H9 (cell line): Measurements from ENCODE around the gene MTSS2. TPM values are rescaled to one million over a fixed set of nuclear protein-coding genes. Genes with fewer than 3 reads are reported as not detected.

Source experiments
- DNase-seq: peaks from one replicate; pipeline ENCODE4 v3.0.0-alpha.2; 2017
- H2AFZ ChIP-seq: one replicate; pipeline ENCODE4 v1.6.1; 2013; ENCODE audit warnings: mild to moderate bottlenecking, low read length, control low read depth, moderate library complexity
- H2AK5ac ChIP-seq: 2 replicates; pipeline ENCODE4 v1.6.1; 2013; ENCODE audit warnings: low read length, control low read depth, mixed read lengths; ENCODE audit not compliant: insufficient read length
- H2BK120ac ChIP-seq: one replicate; pipeline ENCODE4 v1.6.1; 2013; ENCODE audit warnings: low read depth, mild to moderate bottlenecking, low read length, control low read depth, inconsistent platforms; ENCODE audit not compliant: poor library complexity, severe bottlenecking
- H2BK12ac ChIP-seq: 2 replicates; pipeline ENCODE4 v1.6.1; 2013; ENCODE audit warnings: low read length, control low read depth, mixed read lengths, low read depth; ENCODE audit not compliant: insufficient read length
- H2BK15ac ChIP-seq: 2 replicates; pipeline ENCODE4 v1.6.1; 2013; ENCODE audit warnings: low read depth, low read length, control low read depth
- H2BK20ac ChIP-seq: one replicate; pipeline ENCODE4 v1.6.1; 2013; ENCODE audit warnings: low read depth, mild to moderate bottlenecking, low read length, control low read depth, inconsistent platforms; ENCODE audit not compliant: poor library complexity, severe bottlenecking
- H2BK5ac ChIP-seq: 2 replicates; pipeline ENCODE4 v1.6.1; 2013; ENCODE audit warnings: low read length, control low read depth, mixed read lengths; ENCODE audit not compliant: insufficient read length
- H3K14ac ChIP-seq: 2 replicates; pipeline ENCODE4 v1.6.1; 2013; ENCODE audit warnings: low read length, control low read depth; ENCODE audit not compliant: insufficient read depth
- H3K18ac ChIP-seq: 2 replicates; pipeline ENCODE4 v1.6.1; 2013; ENCODE audit warnings: low read depth, mild to moderate bottlenecking, mixed read lengths, low read length, control low read depth; ENCODE audit not compliant: insufficient read length
- H3K23ac ChIP-seq: 2 replicates; pipeline ENCODE4 v1.6.1; 2013; ENCODE audit warnings: low read length, control low read depth, mixed read lengths, low read depth; ENCODE audit not compliant: insufficient read length
- H3K23me2 ChIP-seq: 2 replicates; pipeline ENCODE4 v1.6.1; 2013; ENCODE audit warnings: low read depth, mild to moderate bottlenecking, mixed read lengths, low read length, control low read depth; ENCODE audit not compliant: insufficient read length, poor library complexity, severe bottlenecking
- H3K27ac ChIP-seq: 2 replicates; pipeline ENCODE4 v1.5.1; 2013; ENCODE audit warnings: low read length, control low read depth, mixed read lengths, low read depth; ENCODE audit not compliant: insufficient read length
- H3K27me3 ChIP-seq: 2 replicates; pipeline ENCODE4 v1.6.1; 2013; ENCODE audit warnings: low read length, control low read depth, inconsistent platforms; ENCODE audit not compliant: insufficient read depth
- H3K4ac ChIP-seq: 2 replicates; pipeline ENCODE4 v1.6.1; 2013; ENCODE audit warnings: low read depth, mild to moderate bottlenecking, control low read depth, inconsistent platforms, low read length, moderate library complexity
- H3K4me1 ChIP-seq: 2 replicates; pipeline ENCODE4 v1.6.1; 2013; ENCODE audit warnings: low read length, control low read depth, inconsistent platforms; ENCODE audit not compliant: insufficient read depth
- H3K4me2 ChIP-seq: 2 replicates; pipeline ENCODE4 v1.6.1; 2013; ENCODE audit warnings: low read length, control low read depth, mixed read lengths; ENCODE audit not compliant: insufficient read length, insufficient read depth
- H3K56ac ChIP-seq: 2 replicates; pipeline ENCODE4 v1.6.1; 2013; ENCODE audit warnings: low read depth, mild to moderate bottlenecking, mixed read lengths, low read length, control low read depth; ENCODE audit not compliant: insufficient read length
- H3K79me1 ChIP-seq: 2 replicates; pipeline ENCODE4 v1.6.1; 2013; ENCODE audit warnings: low read depth, mild to moderate bottlenecking, moderate library complexity, low read length, control low read depth, inconsistent platforms; ENCODE audit not compliant: insufficient read depth, poor library complexity, severe bottlenecking
- H3K79me2 ChIP-seq: 2 replicates; pipeline ENCODE4 v1.6.1; 2013; ENCODE audit warnings: low read length, control low read depth, inconsistent platforms; ENCODE audit not compliant: insufficient read depth
- H3K9ac ChIP-seq: 2 replicates; pipeline ENCODE4 v1.6.1; 2013; ENCODE audit warnings: low read length, control low read depth, mixed read lengths; ENCODE audit not compliant: insufficient read length; ENCODE audit errors: extremely low read depth
- H3K9me3 ChIP-seq: one replicate; pipeline ENCODE4 v1.6.1; 2013; ENCODE audit warnings: low read depth, low read length, inconsistent platforms; ENCODE audit not compliant: control insufficient read depth
- H3T11ph ChIP-seq: one replicate; pipeline ENCODE4 v1.6.1; 2013; ENCODE audit warnings: mild to moderate bottlenecking, low read length, control low read depth, inconsistent platforms
- H4K20me1 ChIP-seq: one replicate; pipeline ENCODE4 v1.6.1; 2013; ENCODE audit not compliant: control insufficient read depth, insufficient read length, insufficient read depth
- H4K5ac ChIP-seq: 2 replicates; pipeline ENCODE4 v1.6.1; 2013; ENCODE audit warnings: low read depth, mild to moderate bottlenecking, mixed read lengths, low read length, control low read depth; ENCODE audit not compliant: insufficient read length
- H4K8ac ChIP-seq: replicated peaks from 2 replicates; pipeline ENCODE4 v1.6.1; 2013; ENCODE audit warnings: low read length, control low read depth, mixed read lengths, low read depth; ENCODE audit not compliant: insufficient read length
- H4K91ac ChIP-seq: 2 replicates; pipeline ENCODE4 v1.6.1; 2013; ENCODE audit warnings: low read depth, mild to moderate bottlenecking, moderate library complexity, mixed read lengths, low read length, control low read depth; ENCODE audit not compliant: insufficient read length
- H3K27ac Mint-ChIP-seq, 3 experiments: 2 replicates in 2 of 3; 3 replicates in 1 of 3; pipeline ENCODE4 v1.8.0; 2020 to 2021; ENCODE audit warnings: mixed read lengths in 3 of 3, mild to moderate bottlenecking in 1 of 3, moderate library complexity in 1 of 3
- H3K27me3 Mint-ChIP-seq: 2 replicates; pipeline ENCODE4 v1.8.0; 2021; ENCODE audit warnings: low read depth, mild to moderate bottlenecking, moderate library complexity, mixed read lengths
- H3K36me3 Mint-ChIP-seq, 3 experiments: 2 replicates in 2 of 3; 3 replicates in 1 of 3; pipeline ENCODE4 v1.8.0; 2020 to 2021; ENCODE audit warnings: low read depth in 3 of 3, mixed read lengths in 3 of 3; ENCODE audit not compliant: insufficient read depth in 1 of 3
- H3K4me1 Mint-ChIP-seq, 2 experiments: 2 replicates each; pipeline ENCODE4 v1.8.0; 2020; ENCODE audit warnings: mixed read lengths in 2 of 2
- H3K4me3 Mint-ChIP-seq, 2 experiments: 2 replicates in 1 of 2; 3 replicates in 1 of 2; pipeline ENCODE4 v1.8.0; 2020 to 2021; ENCODE audit warnings: mild to moderate bottlenecking in 2 of 2, mixed read lengths in 2 of 2, moderate library complexity in 1 of 2
- H3K9me3 Mint-ChIP-seq, 2 experiments: 2 replicates in 1 of 2; 3 replicates in 1 of 2; pipeline ENCODE4 v1.8.0; 2020; ENCODE audit warnings: mild to moderate bottlenecking in 2 of 2, mixed read lengths in 2 of 2, moderate library complexity in 1 of 2
- WGBS: extraction: QIAGEN DNeasy Blood & Tissue Kit; methylation state at CpG from one replicate; pipeline ENCODE4 v1.1.7; 2013; ENCODE audit warnings: missing lambda C conversion rate, low lambda C conversion rate, mixed read lengths; ENCODE audit not compliant: insufficient read length; ENCODE audit errors: extremely low coverage; 5-methylcytosine and 5-hydroxymethylcytosine counted together
- total RNA-seq: library from RNA; stranded (reverse); gene quantifications from 2 replicates; pipeline ENCODE4 v1.2.1, GENCODE V29; 2021
- TF ChIP-seq, protein P1 (sequence below): fragments of 200-600 bp; sonication (generic); conservative IDR thresholded peaks from 3 replicates; pipeline ENCODE4 v1.8.0; 2021; ENCODE audit warnings: antibody characterized with exemption, mild to moderate bottlenecking

Gene MTSS2
- total RNA-seq, 1 experiment from 2014 or later = 41.0 TPM

DNA sequence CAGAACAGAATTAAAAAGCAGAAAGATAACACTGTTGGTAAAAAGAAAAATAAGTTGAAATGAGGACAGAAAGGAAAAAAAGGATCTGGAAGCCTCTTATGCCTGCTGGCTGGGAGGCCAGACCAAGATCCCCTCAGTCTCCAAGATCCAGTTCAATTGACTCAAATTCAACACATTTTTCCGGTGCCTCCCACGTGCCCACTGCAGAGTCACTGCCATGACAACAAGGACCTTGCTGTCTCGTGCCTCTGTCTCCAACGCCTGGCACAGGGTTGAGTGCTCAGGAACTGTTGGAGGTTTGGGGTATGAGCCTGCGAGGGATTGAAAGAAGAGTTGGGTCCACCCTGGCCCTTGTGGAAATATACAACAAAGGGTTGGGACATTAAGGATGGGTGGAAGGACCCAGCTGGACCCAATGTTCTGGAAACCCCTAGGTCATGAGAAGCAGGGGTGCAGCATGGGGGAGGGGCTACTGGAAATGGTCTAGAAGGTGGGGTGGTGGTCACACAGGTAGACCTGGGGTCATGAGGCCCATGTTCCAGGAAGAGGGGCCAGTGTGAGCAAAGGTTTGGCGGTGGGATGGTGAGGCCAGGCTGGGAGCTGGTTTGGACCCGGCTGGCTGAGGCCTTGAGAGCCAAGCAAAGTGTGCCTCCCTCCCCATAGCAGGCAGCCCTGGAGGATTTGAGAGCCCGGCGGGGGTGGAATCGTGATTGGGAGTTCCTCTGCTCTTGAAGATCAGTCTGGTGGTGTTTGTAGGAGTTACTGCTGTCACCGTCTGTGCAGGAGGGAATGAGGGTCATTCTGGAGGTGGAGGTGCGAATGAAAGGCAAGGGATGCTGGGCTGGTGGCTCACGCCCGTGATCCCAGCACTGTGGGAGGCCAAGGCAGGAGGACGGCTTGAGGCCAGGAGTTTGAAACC lies 38.2 kb downstream of the MTSS2 start:
- H2BK120ac ChIP-seq = no peak overlapping the region
- no peak overlapping the region for H3T11ph ChIP-seq
- TF ChIP-seq, protein P1, sequence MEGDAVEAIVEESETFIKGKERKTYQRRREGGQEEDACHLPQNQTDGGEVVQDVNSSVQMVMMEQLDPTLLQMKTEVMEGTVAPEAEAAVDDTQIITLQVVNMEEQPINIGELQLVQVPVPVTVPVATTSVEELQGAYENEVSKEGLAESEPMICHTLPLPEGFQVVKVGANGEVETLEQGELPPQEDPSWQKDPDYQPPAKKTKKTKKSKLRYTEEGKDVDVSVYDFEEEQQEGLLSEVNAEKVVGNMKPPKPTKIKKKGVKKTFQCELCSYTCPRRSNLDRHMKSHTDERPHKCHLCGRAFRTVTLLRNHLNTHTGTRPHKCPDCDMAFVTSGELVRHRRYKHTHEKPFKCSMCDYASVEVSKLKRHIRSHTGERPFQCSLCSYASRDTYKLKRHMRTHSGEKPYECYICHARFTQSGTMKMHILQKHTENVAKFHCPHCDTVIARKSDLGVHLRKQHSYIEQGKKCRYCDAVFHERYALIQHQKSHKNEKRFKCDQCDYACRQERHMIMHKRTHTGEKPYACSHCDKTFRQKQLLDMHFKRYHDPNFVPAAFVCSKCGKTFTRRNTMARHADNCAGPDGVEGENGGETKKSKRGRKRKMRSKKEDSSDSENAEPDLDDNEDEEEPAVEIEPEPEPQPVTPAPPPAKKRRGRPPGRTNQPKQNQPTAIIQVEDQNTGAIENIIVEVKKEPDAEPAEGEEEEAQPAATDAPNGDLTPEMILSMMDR = no peak
- peaks cover 4 to 6% of the 10 kb centered on the region in 2 experiments; a peak in 2 of 5 replicates for H3K9me3 Mint-ChIP-seq
- H3K4me3 Mint-ChIP-seq = no peak overlapping the region
- no peak overlapping the region for H2BK20ac ChIP-seq
- H3K27me3 ChIP-seq = no peaks in the 10 kb centered on the region
- no peak overlapping the region for H2BK12ac ChIP-seq
- WGBS = no CpG with 5 or more reads among the region's 15 CpGs
- H3K4me2 ChIP-seq = no peak overlapping the region
- H3K9ac ChIP-seq = no peak overlapping the region
- H3K79me1 ChIP-seq = no peaks in the 10 kb centered on the region
- no peak overlapping the region for H4K91ac ChIP-seq
- H3K27ac Mint-ChIP-seq = peak overlapping the region in 2 of 3 experiments; percentile 91; a peak in 4 of 7 replicates
- no peak overlapping the region for H4K5ac ChIP-seq
- H2BK5ac ChIP-seq = no peak overlapping the region
- no peak overlapping the region for H2BK15ac ChIP-seq
- no peak for DNase-seq
- H3K79me2 ChIP-seq = no peaks in the 10 kb centered on the region
- no peak overlapping the region for H3K56ac ChIP-seq
- no peak overlapping the region for H3K23ac ChIP-seq
- no peaks in the 10 kb centered on the region for H3K4me1 ChIP-seq
- peaks cover 9 to 13% of the 10 kb centered on the region in 2 experiments for H3K4me1 Mint-ChIP-seq
- H3K4ac ChIP-seq = no peak overlapping the region
- H3K27ac ChIP-seq = no peak overlapping the region
- no peak overlapping the region for H4K8ac ChIP-seq
- H3K36me3 Mint-ChIP-seq = peaks cover 0 to 11% (median 6%) of the 10 kb centered on the region in 3 experiments; a peak in 6 of 7 replicates
- no peak overlapping the region for H2AFZ ChIP-seq
- H3K14ac ChIP-seq = no peak overlapping the region
- no peaks in the 10 kb centered on the region for H4K20me1 ChIP-seq
- H3K23me2 ChIP-seq = no peaks in the 10 kb centered on the region
- no peaks in the 10 kb centered on the region for H3K9me3 ChIP-seq
- no peaks in the 10 kb centered on the region; the same call in 1 of the 2 replicates for H3K27me3 Mint-ChIP-seq
- no peak overlapping the region for H3K18ac ChIP-seq
- H2AK5ac ChIP-seq = no peak overlapping the region
